Medulla oblongata (tissue), 1 donor: ENCODE data around the gene PRRT4.
A peak's percentile ranks its signal among the peaks of the same experiment; 100 is the strongest.

Source experiments
- DNase-seq: peaks from one replicate; pipeline ENCODE4 v3.0.0-alpha.2; 2015; ENCODE audit errors: extremely low spot score

The PRRT4 gene

GRCh38 chr7:128374041-128374440 lies 12.6 kb upstream of the PRRT4 start:
- DNase-seq = no peak

DNA sequence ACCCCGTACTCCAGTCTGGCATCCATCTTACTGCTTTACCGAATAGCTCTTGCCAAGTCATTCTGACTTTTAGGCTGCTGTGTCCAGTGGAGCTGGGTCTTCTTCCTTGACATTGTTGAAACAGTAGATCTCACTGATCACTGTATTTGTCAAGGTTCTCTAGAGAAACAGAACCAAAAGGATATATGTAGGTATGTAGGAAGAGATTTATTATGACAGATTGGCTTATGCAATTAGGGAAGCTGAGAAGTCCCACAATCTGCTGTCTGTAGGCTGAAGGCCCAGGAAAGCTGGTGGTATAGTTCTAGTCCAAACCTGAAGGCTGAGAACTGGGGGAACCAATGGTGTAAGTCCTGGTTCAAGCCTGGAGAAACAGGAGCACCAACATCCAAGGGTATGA lies 12.1 kb upstream of the PRRT4 start:
- DNase-seq = no peak

DNA sequence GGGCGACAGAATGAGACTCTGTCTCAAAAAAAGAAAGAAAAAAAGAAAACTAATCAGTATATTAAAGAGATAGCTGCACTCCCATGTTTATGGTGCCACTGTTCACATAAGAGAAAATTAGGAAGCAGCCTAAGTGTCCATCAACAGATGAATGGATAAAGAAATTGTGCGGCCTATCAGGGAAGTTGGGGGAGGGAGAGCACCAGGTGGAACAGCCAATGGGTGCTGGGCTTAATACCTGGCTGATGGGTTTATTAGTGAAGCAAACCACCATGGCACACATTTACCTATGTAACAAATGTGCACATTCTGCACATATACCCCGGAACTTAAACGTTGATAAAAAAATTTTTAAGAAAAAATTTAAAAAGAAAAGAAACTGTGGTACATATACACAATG lies 9.0 kb upstream of the PRRT4 start:
- DNase-seq = no peak

GRCh38 chr7:128366986-128367385 lies 5.5 kb upstream of the PRRT4 start:
- DNase-seq = no peak

DNA sequence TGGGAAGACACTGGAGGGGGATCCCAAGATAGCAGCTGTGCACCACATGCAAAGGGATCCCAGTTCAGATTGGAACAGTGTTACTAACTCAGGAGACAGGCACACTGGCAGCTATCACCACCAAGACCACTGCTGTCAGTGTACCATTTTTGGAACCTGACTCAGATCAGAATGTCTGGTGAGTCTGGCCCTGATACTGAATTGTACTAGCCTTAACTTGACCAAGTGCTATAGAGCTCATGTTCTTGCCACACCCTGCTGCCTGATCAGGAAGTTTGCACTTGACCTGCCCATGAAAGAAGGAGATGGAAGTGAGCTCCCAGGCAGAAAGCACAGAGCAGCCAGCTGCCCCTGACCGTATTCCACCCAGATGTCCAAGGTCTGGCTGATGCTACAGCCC lies 4.8 kb upstream of the PRRT4 start:
- no peak for DNase-seq

- DNase-seq = no peak
Measured at GRCh38 chr7:128365432-128365831, 3.9 kb upstream of the PRRT4 start.

DNA sequence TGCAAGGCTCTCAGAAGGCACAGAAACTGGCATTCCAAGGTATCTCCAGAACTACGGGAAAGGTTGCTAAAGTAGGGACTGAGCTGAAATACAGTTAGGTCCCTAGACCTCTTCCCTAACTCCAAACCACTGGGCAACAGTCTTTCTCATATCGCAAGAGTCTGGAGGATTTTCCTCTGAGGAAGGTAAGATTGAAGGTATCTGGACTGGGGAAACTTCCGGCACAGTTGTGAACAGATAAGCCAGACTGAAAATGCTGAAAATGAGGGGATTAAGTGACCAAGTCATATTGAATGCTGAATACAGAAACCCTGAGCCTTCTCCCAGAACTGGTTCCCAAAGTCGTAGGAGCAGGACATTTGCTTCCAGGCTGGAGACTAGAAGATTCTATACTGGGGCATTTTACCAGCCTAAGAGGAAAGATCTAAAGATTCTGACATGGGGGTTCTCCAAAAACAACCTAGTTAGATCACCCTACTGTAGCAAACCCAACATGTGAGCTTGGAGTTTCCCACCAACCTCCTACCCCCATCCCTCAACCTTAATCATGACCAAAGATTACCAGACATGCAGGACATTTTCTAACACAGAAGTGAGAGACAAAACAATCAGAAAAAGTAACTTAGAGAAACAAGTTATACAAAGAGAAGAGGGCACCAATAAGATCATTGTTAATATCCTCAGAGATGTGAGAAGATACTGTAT lies 2.8 kb upstream of the PRRT4 start:
- no peak for DNase-seq

GRCh38 chr7:128363261-128363721 lies 1.8 kb upstream of the PRRT4 start:
- DNase-seq = no peak

DNA sequence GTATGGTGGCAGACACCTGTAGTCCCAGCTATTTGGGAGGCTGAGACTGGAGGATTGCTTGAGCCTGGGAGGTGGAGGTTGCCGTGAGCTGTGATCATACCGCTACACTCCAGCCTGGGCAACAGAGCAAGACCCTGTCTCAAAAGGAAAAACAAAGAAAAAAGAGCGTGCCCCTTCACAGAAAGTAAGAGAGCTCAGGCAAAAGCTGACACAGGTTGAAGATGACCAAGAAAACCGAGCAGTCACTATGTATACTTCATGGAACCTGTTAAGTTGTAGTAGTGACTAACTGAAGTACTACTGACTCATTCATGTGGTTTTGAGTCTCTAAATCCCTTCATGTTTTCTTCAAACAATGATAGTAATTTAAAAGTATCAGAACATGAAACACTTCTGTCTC lies 1.2 kb upstream of the PRRT4 start:
- no peak for DNase-seq

GRCh38 chr7:128360359-128360678 lies 1.2 kb downstream of the PRRT4 start:
- DNase-seq = no peak

DNA sequence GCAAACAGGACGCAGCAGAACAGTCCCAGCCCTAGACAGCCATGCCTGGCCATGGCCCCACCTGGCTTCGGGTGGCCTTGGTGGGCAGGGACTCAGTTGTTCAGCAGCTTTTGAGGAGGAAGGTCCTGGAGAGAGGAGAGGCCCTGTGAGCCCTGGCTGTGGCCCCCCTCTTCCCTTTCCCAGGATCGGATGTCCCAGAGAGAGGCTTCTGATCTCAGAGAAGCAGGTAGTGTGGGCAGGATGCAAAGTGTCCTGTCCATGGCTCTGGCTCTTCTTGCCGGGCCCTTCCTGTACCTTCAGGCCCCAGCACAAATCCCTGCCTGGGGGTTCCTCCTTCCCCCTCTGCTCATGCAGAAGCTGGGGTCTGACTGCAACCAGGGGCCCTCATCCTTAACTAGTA lies 1.6 kb downstream of the PRRT4 start:
- no peak for DNase-seq

GRCh38 chr7:128359336-128359735 lies 2.2 kb downstream of the PRRT4 start:
- no peak for DNase-seq

DNA sequence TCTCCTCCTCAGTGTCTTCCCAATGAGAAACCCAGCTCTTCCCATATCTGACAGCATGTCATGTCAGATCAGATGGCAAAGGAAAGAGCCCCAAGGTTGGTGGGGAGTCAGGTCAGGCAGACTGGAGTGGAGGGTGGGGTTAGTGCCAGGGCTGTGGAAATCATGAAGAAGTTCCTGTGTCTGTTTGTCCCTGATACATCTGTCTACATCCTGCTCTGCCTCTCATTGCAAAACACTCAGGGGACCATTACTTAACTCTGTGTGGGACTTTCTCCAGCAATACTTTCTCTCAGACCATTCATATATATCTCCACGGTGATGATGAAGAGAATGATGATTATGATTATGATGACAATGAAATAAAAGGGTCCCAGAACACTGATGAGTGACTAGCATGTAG lies 3.3 kb downstream of the PRRT4 start:
- no peak for DNase-seq

GRCh38 chr7:128357217-128357613 lies 4.3 kb downstream of the PRRT4 start:
- no peak for DNase-seq

GRCh38 chr7:128356546-128357216 lies 4.8 kb downstream of the PRRT4 start:
- no peak for DNase-seq

GRCh38 chr7:128353610-128354009 lies 7.9 kb downstream of the PRRT4 start:
- no peak for DNase-seq

- no peak for DNase-seq
Measured at GRCh38 chr7:128353189-128353588, 8.3 kb downstream of the PRRT4 start.

- no peak for DNase-seq
Measured at GRCh38 chr7:128352636-128353035, 8.9 kb downstream of the PRRT4 start.

DNA sequence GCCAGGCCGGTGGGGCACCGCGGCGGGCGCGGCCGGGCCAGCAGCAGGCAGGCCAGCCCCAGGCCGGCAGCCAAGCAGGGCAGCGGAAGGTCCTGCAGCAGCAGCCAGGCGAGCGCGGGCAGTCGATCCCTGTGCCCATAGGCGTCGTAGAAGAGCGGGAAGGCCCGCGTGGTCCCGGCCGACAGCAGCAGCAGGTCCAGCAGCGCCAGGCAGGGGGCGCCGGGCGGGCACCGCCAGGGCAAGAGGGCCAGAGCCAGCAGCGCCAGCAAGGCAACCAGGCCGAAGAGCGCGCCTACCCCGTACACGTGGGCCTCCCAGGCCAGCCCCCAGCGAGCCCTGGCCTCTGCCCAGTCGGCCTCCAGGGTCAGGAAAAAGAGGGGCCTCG lies 9.3 kb downstream of the PRRT4 start:
- peak; percentile 19 for DNase-seq

DNA sequence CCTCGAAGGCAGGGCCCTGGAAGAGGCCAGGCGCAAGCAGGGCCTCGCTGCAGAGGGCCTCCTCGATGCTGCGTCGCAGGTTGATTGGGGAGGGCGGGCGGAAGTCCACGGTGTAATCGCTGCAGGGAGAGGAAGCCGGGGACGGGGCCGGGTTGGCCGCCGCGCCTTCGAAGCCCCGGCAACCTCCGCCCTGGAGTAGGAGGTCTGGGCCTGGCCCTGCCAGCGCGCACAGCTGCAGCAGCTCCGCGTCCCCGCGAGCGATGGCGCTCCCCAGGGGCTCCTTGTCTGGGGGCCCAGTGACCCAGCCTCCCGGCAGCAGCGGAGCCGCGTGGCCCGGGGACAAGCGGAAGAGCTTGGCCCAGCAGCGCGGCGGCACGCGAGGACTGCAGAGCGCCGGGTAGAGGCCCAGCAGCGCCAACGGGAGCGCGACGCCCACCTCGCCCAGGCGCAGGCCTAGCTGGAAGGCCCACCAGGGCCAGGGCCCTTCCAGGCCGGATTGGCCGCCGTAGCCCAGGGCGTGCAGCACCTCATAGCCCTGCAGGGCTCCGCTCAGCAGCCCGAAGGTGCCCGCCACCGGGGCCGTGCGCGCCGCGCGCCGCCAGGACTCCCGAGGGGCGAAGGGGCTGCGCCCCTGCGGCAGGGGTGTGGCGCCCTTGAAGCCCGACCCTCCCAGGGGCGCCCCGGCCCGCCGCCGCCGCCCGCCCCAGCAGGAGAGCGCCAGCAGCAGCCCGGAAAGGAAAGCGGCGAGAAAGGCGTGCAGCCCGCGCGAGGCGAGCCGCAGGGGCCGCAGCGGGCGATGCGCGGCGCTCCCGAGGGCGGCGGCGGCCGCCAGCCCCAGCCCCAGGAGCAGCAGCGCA lies 10.0 kb downstream of the PRRT4 start:
- no peak for DNase-seq

GRCh38 chr7:128350708-128351295 lies 10.7 kb downstream of the PRRT4 start:
- DNase-seq = no peak

- DNase-seq = no peak
Measured at GRCh38 chr7:128349466-128349825, 12.0 kb downstream of the PRRT4 start.
